Measurements from ENCODE around the gene LARP1B.
"Not testable (repeated sequence)": the region's sequence is repeated elsewhere in the genome, so short reads cannot be mapped to it uniquely, and the experiment has no call there.

The LARP1B gene

GRCh38 chr4:128228845-128229795 lies 168.0 kb downstream of the LARP1B start:
- no peak for DNase-seq

GRCh38 chr4:128232719-128233118 lies 171.6 kb downstream of the LARP1B start:
- DNase-seq, result no peak

DNA sequence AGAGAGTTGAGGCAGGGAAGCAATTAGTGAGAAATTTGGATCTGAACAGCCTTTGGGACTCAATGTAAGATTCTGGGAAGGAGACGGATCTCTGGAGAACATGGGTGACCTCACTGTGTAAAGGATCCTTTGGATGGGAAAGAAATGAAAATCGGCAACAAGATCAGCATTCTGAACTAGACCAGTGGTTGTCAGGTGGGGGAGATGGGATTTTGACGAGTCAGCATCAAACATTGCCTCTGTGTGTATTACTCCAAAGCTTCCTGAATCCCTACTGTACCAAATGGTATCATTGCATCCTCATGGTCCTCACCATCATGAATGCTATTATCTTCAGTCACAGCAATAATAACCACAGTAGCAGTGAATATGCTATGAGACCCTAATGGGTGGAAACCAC lies 173.7 kb downstream of the LARP1B start:
- DNase-seq, result no peak

DNA sequence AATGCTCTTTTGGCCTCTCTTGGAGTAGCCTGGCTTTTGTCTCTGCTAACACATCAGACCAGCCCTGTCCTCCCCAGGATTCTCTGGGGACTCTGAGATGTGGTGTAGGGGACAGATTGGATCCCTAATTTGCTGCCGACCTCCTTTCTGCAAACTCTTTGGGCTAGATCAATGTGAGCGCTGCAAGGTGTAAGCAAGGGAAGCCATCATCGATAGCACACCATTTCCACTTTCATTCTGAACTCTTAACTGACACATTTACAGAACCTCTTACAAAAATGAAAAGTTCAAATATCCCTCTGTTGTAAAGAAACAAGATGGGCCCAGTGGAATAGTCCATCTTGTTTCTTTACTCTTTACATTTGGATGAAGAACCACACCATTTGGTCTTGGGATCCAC lies 179.9 kb downstream of the LARP1B start:
- DNase-seq, result no peak

- no peak for DNase-seq
These were observed 180.4 kb downstream of the LARP1B start for GRCh38 chr4:128241425-128241913.

DNA sequence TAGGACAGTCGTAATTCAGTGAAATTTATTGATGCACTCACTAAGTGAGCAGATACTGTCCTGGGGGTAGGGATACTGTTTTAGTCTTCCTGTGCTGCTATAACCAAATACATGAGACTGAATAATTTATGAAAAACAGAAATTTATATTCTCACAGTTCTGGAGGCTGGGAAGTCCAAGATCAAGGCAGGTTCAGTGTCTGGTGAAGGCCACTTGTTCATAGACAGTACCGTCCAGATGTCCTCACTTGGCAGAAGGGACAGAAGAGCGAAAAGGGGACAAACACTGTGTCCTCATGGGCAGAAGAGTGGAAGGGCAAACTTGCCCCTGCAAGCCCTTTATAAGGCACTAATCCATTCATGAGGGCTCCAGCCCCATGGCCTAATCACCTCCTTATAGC lies 180.9 kb downstream of the LARP1B start:
- no peak for DNase-seq

GRCh38 chr4:128242601-128243000 lies 181.5 kb downstream of the LARP1B start:
- DNase-seq, result no peak

GRCh38 chr4:128244379-128244778 lies 183.3 kb downstream of the LARP1B start:
- DNase-seq, result no peak

GRCh38 chr4:128245391-128245790 lies 184.3 kb downstream of the LARP1B start:
- not testable (repeated sequence) for DNase-seq

DNA sequence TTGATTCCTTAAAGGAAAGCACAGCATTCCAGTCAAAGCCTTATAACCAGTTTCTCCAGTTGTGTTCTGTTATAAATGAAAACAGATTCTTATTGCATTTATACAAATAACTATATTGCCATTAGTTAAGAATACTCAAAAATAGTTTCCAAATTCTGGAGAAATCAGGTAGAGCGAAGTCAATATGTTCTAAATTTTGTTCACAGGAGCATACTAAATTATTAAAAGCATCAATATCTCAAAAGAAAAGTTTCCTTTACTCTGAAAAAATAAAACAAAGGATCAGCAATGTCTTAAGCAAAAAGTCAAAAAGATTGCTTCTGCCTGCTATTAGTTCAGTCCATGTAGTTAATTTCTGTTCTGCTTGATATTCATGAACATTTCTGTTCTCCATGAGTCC lies 186.8 kb downstream of the LARP1B start:
- no peak for DNase-seq

- DNase-seq, result no peak
These were observed 188.9 kb downstream of the LARP1B start for GRCh38 chr4:128249787-128250668.

DNA sequence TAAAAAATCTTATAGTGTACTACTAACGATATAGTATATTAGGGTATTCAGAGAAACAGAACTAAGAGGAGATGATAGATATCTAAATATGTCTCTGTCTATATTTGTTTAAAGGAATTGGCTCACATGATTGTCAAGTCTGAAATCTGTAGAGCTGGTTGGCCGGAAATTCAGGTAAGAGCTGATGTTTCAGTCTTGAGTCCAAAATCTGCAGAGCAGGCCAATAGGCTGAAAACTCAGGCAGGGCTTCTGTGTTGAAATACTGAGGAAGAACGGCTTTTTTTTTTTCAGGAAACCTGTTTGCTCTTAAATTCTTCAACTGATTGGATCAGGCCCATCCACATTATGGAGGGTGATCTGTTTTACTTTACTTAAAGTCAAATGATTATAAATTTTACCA lies 194.8 kb downstream of the LARP1B start:
- DNase-seq, result no peak

- no peak for DNase-seq
These were observed 195.4 kb downstream of the LARP1B start for GRCh38 chr4:128256539-128256938.

DNA sequence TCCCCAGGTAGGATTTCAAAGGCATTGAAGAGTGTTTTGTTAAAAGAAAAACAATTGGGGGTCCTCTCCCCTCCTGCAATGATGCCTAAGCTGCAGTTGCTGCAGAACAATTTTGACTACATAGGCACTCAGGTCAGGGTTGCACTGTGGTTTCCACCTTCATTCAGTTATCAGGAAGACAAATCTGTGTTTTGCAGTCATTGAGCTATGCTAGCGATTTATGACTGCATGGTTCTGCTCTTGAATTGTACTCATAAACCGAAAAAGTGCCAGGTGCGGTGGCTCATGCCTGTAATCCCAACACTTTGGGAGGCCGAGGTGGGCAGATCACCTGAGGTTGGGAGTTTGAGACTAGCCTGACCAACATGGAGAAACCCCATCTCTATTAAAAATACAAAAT lies 197.1 kb downstream of the LARP1B start:
- not testable (repeated sequence) for DNase-seq

GRCh38 chr4:128259889-128260288 lies 198.8 kb downstream of the LARP1B start:
- not testable (repeated sequence) for DNase-seq

Data from NCI-H187 (cell line).